SU-DHL-6 (cell line): ENCODE measurements around the gene SCTR.

Source experiments
- EZH2phosphoT487 ChIP-seq: fragments of 200-600 bp; sonication (generic), shearing (Covaris generic); conservative IDR thresholded peaks from 2 replicates; pipeline ENCODE4 v1.6.1; 2018; ENCODE audit warnings: mild to moderate bottlenecking, antibody characterized with exemption, low read length, moderate library complexity, mixed read lengths
- TF ChIP-seq, protein P1 (sequence below): fragments of 200-600 bp; sonication (generic); IDR thresholded peaks from one replicate; pipeline ENCODE4 v1.5.1; 2017; ENCODE audit warnings: antibody characterized with exemption, mild to moderate bottlenecking, low read length, moderate library complexity; ENCODE audit not compliant: insufficient read depth, poor library complexity, severe bottlenecking

DNA sequence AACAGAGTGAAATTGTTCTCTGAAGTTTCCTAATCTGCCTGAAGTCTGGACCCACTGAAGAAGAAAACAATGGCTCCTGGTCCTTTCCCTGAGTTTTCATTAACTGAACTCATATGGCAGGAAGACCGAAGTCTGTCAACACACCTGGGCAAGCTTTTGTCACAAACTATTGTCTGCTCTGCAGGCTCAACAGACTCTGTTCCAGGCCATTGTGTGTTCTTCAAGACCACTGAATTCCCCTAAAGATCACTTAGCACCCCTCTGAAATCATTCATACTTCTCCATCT, 99.2 kb downstream of the SCTR start:
- TF ChIP-seq, protein P1, sequence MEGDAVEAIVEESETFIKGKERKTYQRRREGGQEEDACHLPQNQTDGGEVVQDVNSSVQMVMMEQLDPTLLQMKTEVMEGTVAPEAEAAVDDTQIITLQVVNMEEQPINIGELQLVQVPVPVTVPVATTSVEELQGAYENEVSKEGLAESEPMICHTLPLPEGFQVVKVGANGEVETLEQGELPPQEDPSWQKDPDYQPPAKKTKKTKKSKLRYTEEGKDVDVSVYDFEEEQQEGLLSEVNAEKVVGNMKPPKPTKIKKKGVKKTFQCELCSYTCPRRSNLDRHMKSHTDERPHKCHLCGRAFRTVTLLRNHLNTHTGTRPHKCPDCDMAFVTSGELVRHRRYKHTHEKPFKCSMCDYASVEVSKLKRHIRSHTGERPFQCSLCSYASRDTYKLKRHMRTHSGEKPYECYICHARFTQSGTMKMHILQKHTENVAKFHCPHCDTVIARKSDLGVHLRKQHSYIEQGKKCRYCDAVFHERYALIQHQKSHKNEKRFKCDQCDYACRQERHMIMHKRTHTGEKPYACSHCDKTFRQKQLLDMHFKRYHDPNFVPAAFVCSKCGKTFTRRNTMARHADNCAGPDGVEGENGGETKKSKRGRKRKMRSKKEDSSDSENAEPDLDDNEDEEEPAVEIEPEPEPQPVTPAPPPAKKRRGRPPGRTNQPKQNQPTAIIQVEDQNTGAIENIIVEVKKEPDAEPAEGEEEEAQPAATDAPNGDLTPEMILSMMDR, result no peak
- TF ChIP-seq EZH2phosphoT487, result no peak
